ENCODE data around the gene ACBD4.

ACBD4 gene

DNA sequence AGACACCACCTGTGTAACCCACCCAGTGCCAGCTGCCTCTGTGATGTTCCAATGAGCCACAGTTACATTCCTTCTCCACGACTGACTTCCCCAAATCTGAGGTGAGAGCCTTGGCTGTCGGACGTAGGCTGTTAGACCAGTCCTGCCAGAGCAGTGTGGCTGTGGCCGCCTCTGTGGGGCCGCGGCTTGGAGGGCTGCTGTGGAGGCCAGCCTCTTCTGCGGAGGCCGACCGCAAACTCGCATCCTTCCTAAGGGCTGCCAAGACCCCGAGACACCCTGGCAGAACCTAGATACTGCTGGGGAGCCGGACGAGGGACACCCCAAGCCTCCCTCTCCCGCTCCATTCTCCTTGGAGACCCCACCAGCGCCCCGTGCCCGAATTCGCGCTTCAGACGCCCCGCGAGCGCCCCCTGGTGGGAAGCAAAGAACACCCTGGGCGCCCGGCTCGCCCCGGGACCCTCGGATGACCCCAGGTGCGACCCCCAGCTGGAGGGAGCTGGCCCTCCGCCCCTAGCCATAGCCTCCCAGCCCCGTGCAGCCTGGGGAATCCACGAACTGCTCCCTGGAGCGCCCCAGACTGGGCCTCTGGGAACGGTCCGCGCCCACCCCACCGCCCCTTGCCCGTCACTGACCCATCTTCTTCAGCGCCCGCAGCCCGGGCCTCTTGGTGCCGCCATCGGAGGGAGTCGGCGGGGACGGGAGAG is 3.7 kb upstream of the ACBD4 start (continued):
- TF ChIP-seq, protein P1, sequence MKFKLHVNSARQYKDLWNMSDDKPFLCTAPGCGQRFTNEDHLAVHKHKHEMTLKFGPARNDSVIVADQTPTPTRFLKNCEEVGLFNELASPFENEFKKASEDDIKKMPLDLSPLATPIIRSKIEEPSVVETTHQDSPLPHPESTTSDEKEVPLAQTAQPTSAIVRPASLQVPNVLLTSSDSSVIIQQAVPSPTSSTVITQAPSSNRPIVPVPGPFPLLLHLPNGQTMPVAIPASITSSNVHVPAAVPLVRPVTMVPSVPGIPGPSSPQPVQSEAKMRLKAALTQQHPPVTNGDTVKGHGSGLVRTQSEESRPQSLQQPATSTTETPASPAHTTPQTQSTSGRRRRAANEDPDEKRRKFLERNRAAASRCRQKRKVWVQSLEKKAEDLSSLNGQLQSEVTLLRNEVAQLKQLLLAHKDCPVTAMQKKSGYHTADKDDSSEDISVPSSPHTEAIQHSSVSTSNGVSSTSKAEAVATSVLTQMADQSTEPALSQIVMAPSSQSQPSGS (tag by site-specific recombination; IDR thresholded peaks at IDR 0.05; ENCODE audit: low read depth): no peak
- TF ChIP-seq ZNF610 (tag by site-specific recombination; IDR thresholded peaks at IDR 0.05; ENCODE audit: borderline replicate concordance) (0 out of 2 replicates have a peak, but pooled peaks have one; percentile 34), ZFHX2 (tag by site-specific recombination; conservative IDR thresholded peaks at IDR 0.05) (no peak), IKZF3 (tag by site-specific recombination; IDR thresholded peaks at IDR 0.05) (no peak), ZNF416 (tag by site-specific recombination; IDR thresholded peaks at IDR 0.05) (no peak), ZNF266 (tag by site-specific recombination; IDR thresholded peaks at IDR 0.05; ENCODE audit: low read depth) (no peak), ZNF37A (tag by site-specific recombination; IDR thresholded peaks at IDR 0.05) (no peak), ZBTB21 (tag by site-specific recombination; IDR thresholded peaks at IDR 0.05) (no peak), ZNF660 (tag by site-specific recombination; IDR thresholded peaks at IDR 0.05) (peak; percentile 15; the same call in 1 of the 2 replicates), GFI1B (tag by site-specific recombination; IDR thresholded peaks at IDR 0.05) (no peak), ZNF335 (tag by site-specific recombination; conservative IDR thresholded peaks at IDR 0.05) (no peak), TRIM28 (IDR thresholded peaks at IDR 0.05; ENCODE audit: borderline replicate concordance, low read length) (no peak), TCF7L2 (IDR thresholded peaks at IDR 0.05; ENCODE audit: borderline replicate concordance, low read depth, low read length) (no peak), ZNF341 (tag by site-specific recombination; IDR thresholded peaks at IDR 0.05; ENCODE audit: low read depth) (no peak), ZNF658 (tag by site-specific recombination; IDR thresholded peaks at IDR 0.05) (no peak), ZNF202 (tag by site-specific recombination; IDR thresholded peaks at IDR 0.05; ENCODE audit: borderline replicate concordance) (no peak), ZNF558 (tag by site-specific recombination; IDR thresholded peaks at IDR 0.05) (no peak), ZNF140 (tag by site-specific recombination; IDR thresholded peaks at IDR 0.05) (no peak), ZNF112 (tag by site-specific recombination; IDR thresholded peaks at IDR 0.05) (no peak), EGR2 (tag by site-specific recombination; IDR thresholded peaks at IDR 0.05; ENCODE audit: low read depth) (no peak), ZNF621 (tag by site-specific recombination; IDR thresholded peaks at IDR 0.05) (no peak), OSR2 (tag by site-specific recombination; IDR thresholded peaks at IDR 0.05) (no peak), ZNF48 (tag by site-specific recombination; IDR thresholded peaks at IDR 0.05) (no peak), YY1 (tag by site-specific recombination; IDR thresholded peaks at IDR 0.05) (peak; percentile 60), OVOL3 (tag by site-specific recombination; IDR thresholded peaks at IDR 0.05) (no peak), ZSCAN30 (tag by site-specific recombination; IDR thresholded peaks at IDR 0.05) (peak; percentile 69; the same call in 1 of the 2 replicates), KLF9 (tag by site-specific recombination; IDR thresholded peaks at IDR 0.05; ENCODE audit: low read depth) (peak; percentile 61; the same call in 1 of the 2 replicates), ZSCAN16 (tag by site-specific recombination; IDR thresholded peaks at IDR 0.05) (no peak), ZNF785 (tag by site-specific recombination; IDR thresholded peaks at IDR 0.05) (0 out of 2 replicates have a peak, but pooled peaks have one; percentile 14), ZNF354C (tag by site-specific recombination; IDR thresholded peaks at IDR 0.05; ENCODE audit: borderline replicate concordance, low read depth) (no peak)
- TF ChIP-seq, protein P2, sequence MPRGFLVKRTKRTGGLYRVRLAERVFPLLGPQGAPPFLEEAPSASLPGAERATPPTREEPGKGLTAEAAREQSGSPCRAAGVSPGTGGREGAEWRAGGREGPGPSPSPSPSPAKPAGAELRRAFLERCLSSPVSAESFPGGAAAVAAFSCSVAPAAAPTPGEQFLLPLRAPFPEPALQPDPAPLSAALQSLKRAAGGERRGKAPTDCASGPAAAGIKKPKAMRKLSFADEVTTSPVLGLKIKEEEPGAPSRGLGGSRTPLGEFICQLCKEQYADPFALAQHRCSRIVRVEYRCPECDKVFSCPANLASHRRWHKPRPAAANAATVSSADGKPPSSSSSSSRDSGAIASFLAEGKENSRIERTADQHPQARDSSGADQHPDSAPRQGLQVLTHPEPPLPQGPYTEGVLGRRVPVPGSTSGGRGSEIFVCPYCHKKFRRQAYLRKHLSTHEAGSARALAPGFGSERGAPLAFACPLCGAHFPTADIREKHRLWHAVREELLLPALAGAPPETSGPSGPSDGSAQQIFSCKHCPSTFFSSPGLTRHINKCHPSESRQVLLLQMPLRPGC (tag by site-specific recombination; IDR thresholded peaks at IDR 0.05): no peak
- TF ChIP-seq, protein P3, sequence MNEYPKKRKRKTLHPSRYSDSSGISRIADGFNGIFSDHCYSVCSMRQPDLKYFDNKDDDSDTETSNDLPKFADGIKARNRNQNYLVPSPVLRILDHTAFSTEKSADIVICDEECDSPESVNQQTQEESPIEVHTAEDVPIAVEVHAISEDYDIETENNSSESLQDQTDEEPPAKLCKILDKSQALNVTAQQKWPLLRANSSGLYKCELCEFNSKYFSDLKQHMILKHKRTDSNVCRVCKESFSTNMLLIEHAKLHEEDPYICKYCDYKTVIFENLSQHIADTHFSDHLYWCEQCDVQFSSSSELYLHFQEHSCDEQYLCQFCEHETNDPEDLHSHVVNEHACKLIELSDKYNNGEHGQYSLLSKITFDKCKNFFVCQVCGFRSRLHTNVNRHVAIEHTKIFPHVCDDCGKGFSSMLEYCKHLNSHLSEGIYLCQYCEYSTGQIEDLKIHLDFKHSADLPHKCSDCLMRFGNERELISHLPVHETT (tag by site-specific recombination; IDR thresholded peaks at IDR 0.05): peak; percentile 77
- TF ChIP-seq, protein P4, sequence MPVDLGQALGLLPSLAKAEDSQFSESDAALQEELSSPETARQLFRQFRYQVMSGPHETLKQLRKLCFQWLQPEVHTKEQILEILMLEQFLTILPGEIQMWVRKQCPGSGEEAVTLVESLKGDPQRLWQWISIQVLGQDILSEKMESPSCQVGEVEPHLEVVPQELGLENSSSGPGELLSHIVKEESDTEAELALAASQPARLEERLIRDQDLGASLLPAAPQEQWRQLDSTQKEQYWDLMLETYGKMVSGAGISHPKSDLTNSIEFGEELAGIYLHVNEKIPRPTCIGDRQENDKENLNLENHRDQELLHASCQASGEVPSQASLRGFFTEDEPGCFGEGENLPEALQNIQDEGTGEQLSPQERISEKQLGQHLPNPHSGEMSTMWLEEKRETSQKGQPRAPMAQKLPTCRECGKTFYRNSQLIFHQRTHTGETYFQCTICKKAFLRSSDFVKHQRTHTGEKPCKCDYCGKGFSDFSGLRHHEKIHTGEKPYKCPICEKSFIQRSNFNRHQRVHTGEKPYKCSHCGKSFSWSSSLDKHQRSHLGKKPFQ (tag by site-specific recombination; IDR thresholded peaks at IDR 0.05): no peak
- TF ChIP-seq, protein P5, sequence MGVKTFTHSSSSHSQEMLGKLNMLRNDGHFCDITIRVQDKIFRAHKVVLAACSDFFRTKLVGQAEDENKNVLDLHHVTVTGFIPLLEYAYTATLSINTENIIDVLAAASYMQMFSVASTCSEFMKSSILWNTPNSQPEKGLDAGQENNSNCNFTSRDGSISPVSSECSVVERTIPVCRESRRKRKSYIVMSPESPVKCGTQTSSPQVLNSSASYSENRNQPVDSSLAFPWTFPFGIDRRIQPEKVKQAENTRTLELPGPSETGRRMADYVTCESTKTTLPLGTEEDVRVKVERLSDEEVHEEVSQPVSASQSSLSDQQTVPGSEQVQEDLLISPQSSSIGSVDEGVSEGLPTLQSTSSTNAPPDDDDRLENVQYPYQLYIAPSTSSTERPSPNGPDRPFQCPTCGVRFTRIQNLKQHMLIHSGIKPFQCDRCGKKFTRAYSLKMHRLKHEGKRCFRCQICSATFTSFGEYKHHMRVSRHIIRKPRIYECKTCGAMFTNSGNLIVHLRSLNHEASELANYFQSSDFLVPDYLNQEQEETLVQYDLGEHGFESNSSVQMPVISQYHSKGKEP (tag by site-specific recombination; IDR thresholded peaks at IDR 0.05): no peak

All from HEK293 (cell line).